Fibroblast of skin of right quadriceps (primary cell): ENCODE results near the gene OSTC.
"Not testable (repeated sequence)": the region's sequence is repeated elsewhere in the genome, so short reads cannot be mapped to it uniquely, and the experiment has no call there.

ENCODE experiments used
- DNase-seq: peaks from one replicate; pipeline ENCODE4 v3.0.0-alpha.2; 2013

OSTC gene

GRCh38 chr4:108649863-108650211 lies 562 bp upstream of the OSTC start:
- DNase-seq: no peak

GRCh38 chr4:108651014-108651791 lies 804 bp downstream of the OSTC start:
- peak; percentile 70 for DNase-seq

- DNase-seq: no peak
Measured at GRCh38 chr4:108662629-108663028, 12.2 kb downstream of the OSTC start.

GRCh38 chr4:108674356-108674977 lies 24.1 kb downstream of the OSTC start:
- DNase-seq: no peak

GRCh38 chr4:108681321-108681809 lies 31.0 kb downstream of the OSTC start:
- no peak for DNase-seq

- peak; percentile 56 for DNase-seq
Measured at GRCh38 chr4:108683479-108683878, 33.1 kb downstream of the OSTC start.

GRCh38 chr4:108685036-108685686 lies 34.8 kb downstream of the OSTC start:
- peak; percentile 34 for DNase-seq

- DNase-seq: no peak
Measured at GRCh38 chr4:108690738-108691137, 40.3 kb downstream of the OSTC start.

- no peak for DNase-seq
Measured at GRCh38 chr4:108693211-108693610, 42.8 kb downstream of the OSTC start.

GRCh38 chr4:108693819-108694218 lies 43.4 kb downstream of the OSTC start:
- DNase-seq: peak; percentile 21

- DNase-seq: no peak
Measured at GRCh38 chr4:108694423-108694822, 44.0 kb downstream of the OSTC start.

GRCh38 chr4:108695062-108695461 lies 44.7 kb downstream of the OSTC start:
- DNase-seq: no peak

- DNase-seq: no peak
Measured at GRCh38 chr4:108696160-108696559, 45.8 kb downstream of the OSTC start.

- peak; percentile 86 for DNase-seq
Measured at GRCh38 chr4:108700081-108700757, 49.8 kb downstream of the OSTC start.

- peak; percentile 42 for DNase-seq
Measured at GRCh38 chr4:108702960-108703359, 52.6 kb downstream of the OSTC start.

GRCh38 chr4:108703370-108703769 lies 53.0 kb downstream of the OSTC start:
- no peak for DNase-seq

- no peak for DNase-seq
Measured at GRCh38 chr4:108703966-108704365, 53.6 kb downstream of the OSTC start.

GRCh38 chr4:108706289-108706688 lies 55.9 kb downstream of the OSTC start:
- DNase-seq: no peak

- no peak for DNase-seq
Measured at GRCh38 chr4:108709234-108709633, 58.8 kb downstream of the OSTC start.

- no peak for DNase-seq
Measured at GRCh38 chr4:108709722-108710121, 59.3 kb downstream of the OSTC start.

- not testable (repeated sequence) for DNase-seq
Measured at GRCh38 chr4:108710578-108710977, 60.2 kb downstream of the OSTC start.

GRCh38 chr4:108714880-108715279 lies 64.5 kb downstream of the OSTC start:
- DNase-seq: no peak

GRCh38 chr4:108716340-108716739 lies 65.9 kb downstream of the OSTC start:
- no peak for DNase-seq
